B cell (primary cell): ENCODE data around the gene EFCAB13.

Experiments used
- EZH2 ChIP-seq: IDR thresholded peaks from 2 replicates; pipeline ENCODE4 v1.6.1; 2012; ENCODE audit warnings: borderline replicate concordance, low read depth, mild to moderate bottlenecking, moderate library complexity, low read length; ENCODE audit not compliant: insufficient read depth, poor library complexity, severe bottlenecking
- TF ChIP-seq, protein P1 (sequence below): fragments of 200-600 bp; IDR thresholded peaks from one replicate; pipeline ENCODE4 v1.8.0; 2022; ENCODE audit warnings: antibody characterized with exemption, mild to moderate bottlenecking

- TF ChIP-seq, protein P1, sequence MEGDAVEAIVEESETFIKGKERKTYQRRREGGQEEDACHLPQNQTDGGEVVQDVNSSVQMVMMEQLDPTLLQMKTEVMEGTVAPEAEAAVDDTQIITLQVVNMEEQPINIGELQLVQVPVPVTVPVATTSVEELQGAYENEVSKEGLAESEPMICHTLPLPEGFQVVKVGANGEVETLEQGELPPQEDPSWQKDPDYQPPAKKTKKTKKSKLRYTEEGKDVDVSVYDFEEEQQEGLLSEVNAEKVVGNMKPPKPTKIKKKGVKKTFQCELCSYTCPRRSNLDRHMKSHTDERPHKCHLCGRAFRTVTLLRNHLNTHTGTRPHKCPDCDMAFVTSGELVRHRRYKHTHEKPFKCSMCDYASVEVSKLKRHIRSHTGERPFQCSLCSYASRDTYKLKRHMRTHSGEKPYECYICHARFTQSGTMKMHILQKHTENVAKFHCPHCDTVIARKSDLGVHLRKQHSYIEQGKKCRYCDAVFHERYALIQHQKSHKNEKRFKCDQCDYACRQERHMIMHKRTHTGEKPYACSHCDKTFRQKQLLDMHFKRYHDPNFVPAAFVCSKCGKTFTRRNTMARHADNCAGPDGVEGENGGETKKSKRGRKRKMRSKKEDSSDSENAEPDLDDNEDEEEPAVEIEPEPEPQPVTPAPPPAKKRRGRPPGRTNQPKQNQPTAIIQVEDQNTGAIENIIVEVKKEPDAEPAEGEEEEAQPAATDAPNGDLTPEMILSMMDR, result no peak
- no peak for TF ChIP-seq EZH2
These were observed 18.3 kb upstream of the EFCAB13 start for GRCh38 chr17:47305302-47305923.
